GM19043 (cell line): ENCODE data around the gene AKR1C2.

Experiments used
- ATAC-seq: cut with Tn5 transposase; IDR thresholded peaks from one replicate; pipeline ENCODE4 v1.9.1; 2021; ENCODE audit warnings: low read depth; ENCODE audit not compliant: unreplicated experiment

AKR1C2 gene

DNA sequence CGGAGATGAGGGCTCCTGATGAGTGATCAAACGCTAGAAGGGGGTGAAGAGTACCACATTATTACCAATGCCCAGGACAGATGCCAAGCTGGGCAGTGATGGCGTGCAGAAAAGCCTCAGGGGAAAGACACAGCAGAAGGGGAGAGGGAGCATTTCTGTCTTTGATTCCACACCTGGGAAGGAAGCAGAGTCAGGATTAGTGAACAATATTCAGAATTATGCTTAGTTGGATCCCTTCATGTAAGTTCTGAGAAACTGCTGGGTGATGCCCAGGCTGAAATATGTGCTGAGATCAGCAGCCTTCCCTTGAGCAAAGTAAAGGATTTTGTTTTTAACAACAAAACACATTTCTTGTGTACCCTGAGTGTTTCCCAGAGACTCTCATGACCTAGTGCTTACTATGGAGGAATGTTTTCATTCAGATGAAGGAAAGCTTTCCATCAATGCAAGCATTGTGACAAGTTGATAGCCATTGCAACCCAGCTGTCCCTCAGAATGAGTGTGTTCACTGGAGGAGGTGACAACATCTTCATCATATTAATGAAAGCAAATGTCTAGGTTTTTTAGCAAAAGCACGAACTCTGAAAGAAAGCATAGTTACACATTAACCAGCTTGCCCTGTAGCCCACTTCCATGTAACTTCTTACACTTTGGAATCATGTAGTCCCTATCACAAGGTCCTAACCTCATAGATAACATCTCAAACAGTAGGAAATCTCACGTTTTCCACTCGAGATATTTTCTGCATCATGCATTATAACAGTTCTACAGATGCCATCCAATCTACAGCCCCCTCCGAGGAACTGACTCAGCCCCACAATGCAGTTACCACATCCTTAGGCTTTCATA lies 64.2 kb downstream of the AKR1C2 start:
- no peak for ATAC-seq
